GM12892 (cell line): Measurements from ENCODE around the gene EXOC3L4.

Source experiments
- POLR2A ChIP-seq: IDR thresholded peaks from 2 replicates; pipeline ENCODE4 v1.6.1; 2011; ENCODE audit warnings: low read depth, low read length, control low read depth
- POLR2AphosphoS5 ChIP-seq: IDR thresholded peaks from 2 replicates; pipeline ENCODE4 v1.6.1; 2011; ENCODE audit warnings: low read depth, low read length, control low read depth

- TF ChIP-seq POLR2AphosphoS5 = no peak
- TF ChIP-seq POLR2A = no peak
Observed at GRCh38 chr14:103068351-103069073, 26.0 kb upstream of the EXOC3L4 start.
